ENCODE data around the gene HOXA6. TPM values are rescaled to one million over a fixed set of nuclear protein-coding genes. Genes with fewer than 3 reads are reported as not detected.

HOXA6 gene
- total RNA-seq, 4 donors from 2014 or later = 1.1 to 13.1 (median 6.4) TPM

GRCh38 chr7:27115221-27116026, 32.1 kb downstream of the HOXA6 start:
- no peak for TF ChIP-seq CTCF (IDR thresholded peaks at IDR 0.05)
- ATAC-seq (ENCODE audit: low FRiP score) (no peak), DNase-seq (ENCODE audit: low spot score) (no peak)

DNA sequence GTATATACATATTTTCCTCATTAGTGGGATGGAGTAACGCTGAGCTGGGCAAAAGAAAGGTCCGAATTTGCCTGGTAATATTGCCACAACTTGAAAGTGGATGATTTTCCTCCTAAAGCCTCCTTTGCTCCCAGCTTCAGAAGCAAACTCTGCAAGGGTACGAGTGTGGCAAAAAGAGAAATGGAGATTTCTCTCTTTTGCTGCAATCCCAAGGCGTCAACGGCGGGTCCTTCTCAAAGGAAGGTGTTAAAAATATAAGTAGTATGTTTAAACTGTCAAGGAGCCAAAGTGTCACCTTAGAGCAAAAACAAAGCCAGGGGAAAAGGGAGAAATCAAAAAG, 32.7 kb downstream of the HOXA6 start:
- TF ChIP-seq CTCF (IDR thresholded peaks at IDR 0.05) = no peak
- ATAC-seq (ENCODE audit: low FRiP score) (no peak), DNase-seq (ENCODE audit: low spot score) (no peak)

- ATAC-seq (ENCODE audit: low FRiP score) = peak; percentile 34
- no peak for DNase-seq (ENCODE audit: low spot score)
- no peak for TF ChIP-seq CTCF (IDR thresholded peaks at IDR 0.05)
Measured at GRCh38 chr7:27113991-27114769, 33.4 kb downstream of the HOXA6 start.

DNA sequence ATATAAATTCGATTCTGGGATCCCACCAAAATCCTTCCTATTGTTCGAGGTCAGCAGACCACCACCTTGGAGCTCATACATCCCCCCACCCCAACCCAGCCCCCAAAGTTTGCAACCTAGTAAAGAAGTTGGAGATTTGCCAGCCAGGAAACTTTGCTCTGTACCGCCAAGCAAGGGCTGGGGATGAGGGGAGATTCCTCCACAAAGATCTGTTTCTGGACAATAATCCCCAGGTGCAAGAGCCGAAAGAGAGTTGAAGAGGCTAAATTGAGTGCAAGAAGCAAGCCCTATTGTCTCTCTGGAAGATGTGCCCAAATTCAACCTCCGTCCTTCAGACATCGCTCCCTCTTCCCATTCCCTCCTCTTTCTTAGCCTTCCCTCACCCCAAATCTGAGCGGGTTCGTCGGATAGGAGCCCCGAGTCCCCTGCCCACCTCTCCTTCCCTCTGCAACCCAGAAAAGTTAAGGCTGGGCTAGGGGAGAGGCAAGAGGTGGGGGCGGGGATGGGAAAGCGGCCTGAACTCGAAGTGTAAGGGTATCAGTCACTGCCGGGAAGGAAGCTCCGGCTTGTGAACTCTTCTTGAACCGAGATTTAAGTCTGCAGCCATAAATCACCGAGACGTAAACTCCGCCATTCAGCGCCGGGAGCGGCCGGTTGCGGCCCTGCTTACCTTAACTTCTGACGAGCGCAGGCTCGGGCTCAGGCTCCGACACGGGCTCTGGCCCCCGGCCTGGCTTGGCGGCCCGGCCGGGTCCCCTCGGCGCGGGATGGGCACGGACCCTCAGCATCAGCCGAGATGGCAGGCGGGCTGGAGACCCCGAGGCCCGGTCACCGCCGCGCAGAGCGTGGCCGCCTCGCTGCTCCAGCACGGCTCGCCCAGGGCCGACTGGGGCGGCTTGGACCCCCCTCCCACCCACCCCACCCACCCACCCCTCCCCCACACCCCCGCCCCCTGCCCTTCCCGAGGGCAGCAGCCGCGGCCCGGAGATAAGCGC, 34.3 kb downstream of the HOXA6 start:
- no peak for TF ChIP-seq CTCF (IDR thresholded peaks at IDR 0.05)
- DNase-seq (ENCODE audit: low spot score) (no peak), ATAC-seq (ENCODE audit: low FRiP score) (peak; percentile 43)

DNA sequence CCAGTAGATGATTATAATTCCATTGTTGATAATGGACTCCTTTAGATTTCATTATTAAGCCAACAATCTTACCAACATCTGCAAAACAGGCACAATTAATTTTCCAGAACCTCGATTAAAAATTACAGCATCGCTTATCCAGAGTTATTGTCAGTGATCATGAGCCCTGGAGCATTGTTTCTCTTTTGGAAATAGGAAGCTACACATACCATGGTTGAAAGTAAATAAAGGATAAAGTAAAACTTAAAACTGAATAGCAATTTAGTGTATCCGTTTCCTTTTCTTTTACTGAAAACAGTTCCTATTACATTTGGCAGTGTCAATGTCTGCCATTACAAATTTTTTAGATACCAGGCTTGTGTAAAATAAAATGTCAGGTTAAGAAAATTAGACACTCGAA, 35.2 kb downstream of the HOXA6 start:
- no peak for TF ChIP-seq CTCF (IDR thresholded peaks at IDR 0.05)
- no peak for DNase-seq (ENCODE audit: low spot score)
- no peak for ATAC-seq (ENCODE audit: low FRiP score)

- ATAC-seq (ENCODE audit: low FRiP score) = no peak
- DNase-seq (ENCODE audit: low spot score) = no peak
- no peak for TF ChIP-seq CTCF (IDR thresholded peaks at IDR 0.05)
Measured at GRCh38 chr7:27111751-27112277, 35.8 kb downstream of the HOXA6 start.
